Hindlimb muscle (tissue), 1 donor: ENCODE measurements around the gene CD80. TPM values are rescaled to one million over a fixed set of nuclear protein-coding genes. Genes with fewer than 3 reads are reported as not detected.
"Not testable (repeated sequence)": the region's sequence is repeated elsewhere in the genome, so short reads cannot be mapped to it uniquely, and the experiment has no call there.

Source experiments
- DNase-seq: peaks from one replicate; pipeline ENCODE4 v3.0.0-alpha.2; 2013
- polyA plus RNA-seq: library from polyadenylated mRNA; unstranded; fragments of 120-200 nt; gene quantifications from one replicate; pipeline ENCODE4 v1.2.1, GENCODE V29; 2013; ENCODE audit not compliant: insufficient read length

CD80 gene
- polyA plus RNA-seq, 1 donor, result not detected

DNA sequence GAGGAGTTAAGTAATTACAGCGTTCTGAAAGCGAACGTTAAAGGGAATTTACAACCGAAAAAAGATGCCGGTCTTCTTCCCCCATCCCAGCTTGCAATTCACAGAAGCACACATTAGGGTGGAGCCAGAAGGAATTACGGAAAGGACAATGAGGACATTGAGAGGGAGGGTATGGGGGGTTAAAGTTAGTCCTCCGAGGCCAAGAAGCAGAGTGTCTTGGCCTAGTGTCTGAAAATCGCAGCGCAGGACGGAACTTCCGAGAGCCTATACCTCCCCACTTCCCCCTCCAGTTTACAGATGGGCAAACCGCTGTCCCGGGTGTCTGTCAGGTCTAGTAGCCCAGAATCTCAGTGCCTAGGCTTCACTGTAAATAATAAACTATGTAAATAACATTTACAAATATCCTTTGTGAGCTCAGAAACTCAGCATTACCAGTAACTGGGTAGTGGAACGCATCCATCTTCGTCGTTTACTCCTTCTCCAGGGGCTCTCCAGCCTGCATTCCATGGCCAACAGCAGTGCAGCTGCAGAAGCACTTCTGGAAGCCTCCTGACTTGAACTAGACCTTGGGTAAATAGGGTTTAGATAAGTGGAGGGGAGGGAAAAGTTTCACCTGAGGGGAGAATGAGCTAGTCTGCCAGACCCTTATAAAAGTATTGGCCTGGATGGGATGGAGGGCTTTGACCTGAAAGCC, 20.8 kb upstream of the CD80 start:
- peak; percentile 70 for DNase-seq

DNA sequence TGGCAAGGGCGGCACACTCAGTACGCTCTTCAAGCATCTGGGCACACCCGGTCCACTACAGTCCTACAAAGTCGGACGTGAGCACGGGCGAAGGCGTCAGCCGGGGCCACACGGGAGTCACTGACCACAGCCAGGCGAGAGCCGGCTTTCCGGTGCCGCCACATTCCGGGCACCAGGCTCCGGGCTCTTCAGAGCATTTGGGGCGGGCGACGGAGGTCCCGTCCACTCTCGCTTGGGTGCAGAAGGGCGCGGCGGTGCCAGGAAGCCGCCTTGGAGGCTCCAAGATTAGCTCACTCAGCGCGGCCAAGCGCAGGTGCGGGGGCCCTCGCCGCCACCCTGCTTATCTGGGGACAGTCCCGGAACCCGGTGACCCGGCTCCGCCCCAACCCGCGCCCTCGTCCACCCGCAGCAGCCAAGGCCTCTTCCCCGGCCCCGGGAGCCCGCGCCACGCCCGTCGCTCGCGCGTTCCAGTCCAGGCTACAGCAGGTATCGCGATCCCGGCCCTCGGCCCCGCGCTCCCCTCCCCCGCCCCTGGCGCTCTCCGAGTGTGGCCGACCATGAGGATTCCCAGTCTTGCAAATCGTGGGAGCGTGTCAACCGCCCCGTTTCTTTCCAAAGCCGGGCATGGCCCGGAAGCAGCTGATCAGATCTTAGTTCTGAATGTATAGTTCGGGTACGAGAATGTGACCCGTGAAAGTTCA, 20.1 kb upstream of the CD80 start, which contains the start of gene ADPRH:
ADPRH (plus strand) TSS at position 127 of the 701 bp plus-strand sequence. CDS start 2,678 bp downstream, outside the sequence.
- peak; percentile 82 for DNase-seq

DNA sequence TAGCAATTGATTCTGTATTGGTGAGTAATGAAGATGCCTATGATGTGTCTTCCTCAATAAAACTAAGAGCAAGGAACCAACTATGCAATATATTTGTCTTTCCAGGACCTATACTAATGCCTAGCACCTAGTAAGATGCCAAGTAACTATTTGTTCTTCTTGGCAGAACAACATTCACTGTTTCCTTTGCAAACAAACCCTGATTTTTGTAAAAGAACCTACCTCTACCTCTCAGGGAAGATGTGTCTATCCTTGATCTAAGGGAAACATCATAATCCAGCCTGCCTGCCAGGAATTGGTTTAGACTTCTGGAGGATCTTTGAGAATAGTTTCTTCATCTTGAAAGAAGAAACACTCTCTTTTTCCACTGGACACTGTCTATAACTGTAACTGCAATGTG, 16.1 kb upstream of the CD80 start:
- no peak for DNase-seq

DNA sequence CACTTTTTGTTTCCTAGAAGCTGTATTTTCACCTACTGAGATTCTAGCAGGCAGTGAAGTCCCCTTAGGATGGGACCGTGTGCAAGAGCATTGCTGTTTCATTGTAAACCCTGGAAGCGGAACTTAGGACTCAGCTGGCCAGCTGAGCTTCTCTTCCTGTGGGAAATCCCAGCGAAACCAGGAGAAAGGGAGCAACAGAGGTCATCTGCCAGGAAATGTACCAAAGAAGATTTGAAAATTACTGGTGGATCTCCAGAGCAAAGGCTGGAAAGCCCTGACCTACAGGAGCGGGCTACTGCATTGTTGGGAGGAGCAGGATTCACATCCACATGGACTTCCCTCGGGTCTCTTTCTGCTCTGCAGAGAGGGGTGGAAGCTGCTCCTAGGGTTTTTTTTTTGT, 12.3 kb upstream of the CD80 start:
- no peak for DNase-seq

DNA sequence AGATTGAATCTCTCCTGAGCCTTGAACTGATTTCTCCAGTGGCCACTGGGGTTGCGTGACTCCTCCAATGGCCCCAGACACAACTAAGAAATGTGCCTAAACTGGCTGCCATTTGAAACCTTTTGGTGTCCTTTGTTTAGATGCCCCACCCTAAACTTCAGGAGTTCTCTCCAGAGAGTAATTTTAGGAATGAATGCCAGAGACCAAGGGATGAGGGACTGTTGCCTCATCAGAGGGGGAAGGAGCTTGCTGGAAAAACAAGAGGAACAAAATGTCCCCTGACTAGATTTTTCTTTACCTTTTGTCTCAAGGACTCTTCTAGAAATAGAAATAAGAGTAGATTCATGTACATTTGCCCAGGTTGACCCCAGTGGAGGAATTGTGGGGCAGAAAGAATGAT, 11.8 kb upstream of the CD80 start:
- DNase-seq, result no peak

DNA sequence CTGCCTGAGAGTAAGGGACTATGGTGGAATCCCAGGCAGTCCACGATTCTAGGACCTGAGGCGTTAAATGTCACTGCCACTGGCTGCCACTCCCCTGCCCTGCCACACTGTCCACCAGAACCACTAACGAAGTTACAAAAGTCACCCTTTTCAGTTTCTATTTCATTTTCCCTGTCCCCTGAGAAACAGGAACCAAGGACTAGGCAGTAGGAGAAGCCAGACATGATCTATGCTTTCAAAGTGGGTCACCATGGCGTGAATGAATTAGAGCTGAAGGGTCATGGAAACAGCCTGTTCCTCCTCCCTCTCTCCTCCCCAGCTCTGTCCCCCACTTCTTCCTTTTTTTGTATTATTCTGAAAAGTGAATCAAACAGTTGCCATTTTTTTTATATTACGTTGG, 10.8 kb upstream of the CD80 start:
- DNase-seq, result no peak

DNA sequence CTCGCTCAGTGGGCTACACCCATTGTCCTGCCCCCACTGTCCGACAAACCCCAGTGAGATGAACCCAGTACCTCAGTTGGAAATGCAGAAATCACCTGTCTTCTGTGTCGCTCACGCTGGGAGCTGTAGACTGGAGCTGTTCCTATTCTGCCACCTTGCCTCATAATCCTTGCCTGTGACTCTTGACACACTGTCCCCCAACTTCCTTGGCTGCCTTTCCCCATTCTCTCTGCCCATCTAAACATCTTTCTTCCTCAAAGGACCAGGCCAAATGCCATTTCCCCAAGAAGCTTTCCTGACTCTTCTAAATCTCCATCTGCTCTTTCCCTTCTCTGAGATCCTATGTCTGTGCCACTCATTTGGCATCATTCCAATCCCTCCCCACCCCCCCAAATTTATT, 9.7 kb upstream of the CD80 start:
- DNase-seq, result no peak

DNA sequence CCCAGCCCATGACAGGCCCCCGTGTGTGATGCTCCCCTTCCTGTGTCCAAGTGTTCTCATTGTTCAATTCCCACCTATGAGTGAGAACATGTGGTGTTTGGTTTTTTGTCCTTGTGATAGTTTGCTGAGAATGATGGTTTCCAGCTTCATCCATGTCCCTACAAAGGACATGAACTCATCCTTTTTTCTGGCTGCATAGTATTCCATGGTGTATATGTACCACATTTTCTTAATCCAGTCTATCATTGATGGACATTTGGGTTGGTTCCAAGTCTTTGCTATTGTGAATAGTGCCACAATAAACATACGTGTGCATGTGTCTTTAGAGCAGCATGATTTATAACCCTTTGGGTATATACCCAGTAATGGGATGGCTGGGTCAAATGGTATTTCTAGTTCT, 3.9 kb upstream of the CD80 start:
- DNase-seq, result not testable (repeated sequence)

DNA sequence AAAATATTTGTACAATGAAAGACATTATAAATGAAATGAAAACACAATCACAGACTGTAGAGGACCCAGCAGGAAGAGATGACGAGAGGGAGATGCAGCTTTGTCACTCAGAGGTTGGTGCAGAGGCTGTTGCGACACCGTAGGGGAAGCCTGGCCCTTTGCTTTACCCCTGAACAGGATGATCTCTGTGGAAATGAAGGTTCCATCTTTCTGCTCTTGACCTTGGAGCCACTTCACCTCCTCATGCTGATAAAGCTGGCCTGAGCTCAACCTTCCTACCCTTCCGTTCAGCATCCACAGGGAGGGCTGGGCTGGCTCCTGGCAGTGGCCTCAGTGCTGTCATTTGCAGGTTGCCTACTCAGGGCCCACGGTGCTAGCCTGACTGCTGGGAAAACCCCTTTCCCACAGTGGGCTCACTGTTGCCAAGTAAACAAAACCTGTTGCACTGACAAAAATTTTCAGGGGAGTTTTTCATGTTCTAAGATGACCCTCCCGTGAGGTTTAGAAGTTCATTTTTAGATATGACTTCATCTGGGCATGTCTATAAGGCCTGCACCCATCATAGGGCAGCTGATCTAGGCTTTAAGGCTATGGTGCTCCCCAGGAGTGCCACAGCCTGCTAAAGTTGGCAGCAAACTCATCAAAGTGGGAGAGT, 3.0 kb upstream of the CD80 start:
- DNase-seq, result no peak

DNA sequence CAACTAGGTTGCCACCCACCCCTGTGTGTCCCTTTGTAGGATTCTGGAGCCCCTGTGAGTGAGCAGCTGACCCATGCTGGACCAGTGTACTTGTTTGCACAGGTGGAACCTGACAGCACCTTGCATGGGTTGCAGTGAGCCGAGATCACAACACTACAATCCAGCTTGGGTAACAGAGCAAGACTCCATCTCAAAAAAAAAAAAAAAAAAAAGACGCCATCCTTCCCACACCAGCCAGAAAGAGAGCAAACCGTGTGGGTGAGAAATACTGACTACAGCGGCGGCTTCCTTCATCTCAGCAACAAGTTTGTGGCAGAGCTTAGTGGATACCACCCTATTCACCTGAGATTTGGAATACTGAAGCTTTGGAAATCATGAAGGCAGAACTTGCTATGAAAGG, 746 bp upstream of the CD80 start:
- DNase-seq, result no peak

DNA sequence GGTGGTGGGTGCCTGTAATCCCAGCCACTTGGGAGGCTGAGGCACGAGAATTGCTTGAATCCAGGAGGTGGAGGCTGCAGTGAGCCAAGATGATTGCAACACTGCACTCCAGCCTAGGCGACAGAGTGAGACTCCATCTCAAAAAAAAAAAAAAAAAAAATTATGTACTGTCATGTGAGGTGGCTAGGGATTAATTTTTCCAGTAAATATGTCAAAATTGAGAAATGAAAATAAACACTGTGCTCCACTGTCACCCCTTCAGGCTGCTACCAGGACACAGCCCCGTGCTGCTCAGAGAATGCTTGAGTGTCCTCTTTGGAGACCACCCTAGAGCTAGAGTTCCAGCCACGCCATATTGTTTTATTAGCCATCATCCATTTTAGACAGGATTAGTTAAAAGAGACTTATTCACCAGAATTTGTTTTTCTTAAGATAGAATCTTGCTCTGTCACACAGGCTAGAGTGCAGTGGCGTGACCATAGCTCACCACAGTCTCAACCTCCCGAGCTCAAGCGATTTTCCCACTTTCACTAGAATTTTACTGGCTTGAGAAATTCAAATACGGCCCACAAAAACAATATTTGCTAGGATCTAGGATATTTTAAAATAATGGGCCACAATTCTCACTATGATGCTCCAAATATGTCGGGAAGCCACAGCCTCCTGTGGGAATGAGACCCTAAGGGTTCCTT, 642 bp downstream of the CD80 start:
- DNase-seq, result no peak

DNA sequence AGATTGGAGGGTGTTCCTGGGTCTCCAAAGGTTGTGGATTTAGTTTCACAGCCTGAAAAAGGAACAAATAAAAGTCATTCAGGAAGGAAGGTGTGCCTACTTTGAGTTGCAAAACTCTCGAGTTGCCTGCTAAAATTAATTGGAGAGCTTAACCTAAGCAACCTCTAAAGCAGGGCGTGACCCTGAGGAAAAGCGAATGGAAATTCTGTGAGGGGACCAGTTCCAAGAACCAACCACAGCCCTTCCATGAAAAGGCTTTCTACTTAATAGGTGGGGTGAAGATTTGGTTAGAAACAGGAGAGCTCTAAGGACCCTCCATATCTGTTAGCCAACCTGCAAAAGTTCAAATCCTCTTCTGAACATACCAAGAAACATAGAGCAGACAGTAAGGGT, 1.5 kb downstream of the CD80 start:
- DNase-seq, result no peak

DNA sequence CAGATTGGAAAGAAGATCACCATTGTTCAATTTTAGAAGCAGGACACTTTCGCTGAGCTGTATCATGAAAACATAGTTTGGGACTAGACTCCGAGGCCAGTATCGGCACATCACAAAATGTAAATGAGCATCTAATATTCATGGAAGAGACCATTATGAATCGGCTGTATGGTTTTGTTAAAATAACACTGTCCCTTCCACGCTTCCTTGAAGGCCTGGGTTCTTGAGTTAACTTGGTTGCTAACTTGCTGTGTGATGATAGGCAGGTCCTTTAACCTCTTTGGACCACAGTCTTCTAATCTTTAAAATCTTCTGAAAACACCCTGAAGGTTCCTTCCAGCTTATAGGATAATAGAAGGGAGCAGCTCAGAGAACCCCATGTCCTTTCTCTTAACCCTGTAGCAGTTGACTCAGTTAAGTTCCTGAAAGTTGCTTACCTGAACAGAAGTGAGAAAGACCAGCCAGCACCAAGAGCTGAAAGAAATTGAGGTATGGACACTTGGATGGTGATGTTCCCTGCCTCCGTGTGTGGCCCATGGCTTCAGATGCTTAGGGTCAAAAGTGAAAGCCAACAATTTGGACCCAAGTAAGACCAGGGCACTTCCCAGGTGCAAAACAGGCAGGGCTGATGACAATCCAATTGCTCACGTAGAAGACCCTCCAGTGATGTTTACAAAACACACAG, 2.1 kb downstream of the CD80 start:
- DNase-seq, result no peak

DNA sequence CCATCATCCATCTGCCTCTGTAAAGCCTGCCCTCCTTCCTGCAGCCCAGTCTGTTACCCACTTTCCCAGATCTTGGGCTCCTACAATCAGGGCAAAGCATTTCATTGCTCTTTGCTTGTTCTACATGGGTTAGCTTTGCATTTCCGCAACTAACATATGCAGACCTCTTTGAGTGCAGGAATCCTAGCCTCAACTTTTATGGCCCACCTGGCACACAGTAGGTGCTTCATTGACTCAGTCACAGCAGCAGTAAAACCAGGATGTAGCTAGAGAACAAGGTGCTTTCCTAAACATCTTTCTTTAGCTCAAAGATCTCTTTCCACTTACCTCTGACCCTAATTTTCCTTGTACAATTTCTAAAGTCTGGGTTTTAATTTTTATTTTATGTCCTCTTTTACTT, 3.5 kb downstream of the CD80 start:
- DNase-seq, result no peak

DNA sequence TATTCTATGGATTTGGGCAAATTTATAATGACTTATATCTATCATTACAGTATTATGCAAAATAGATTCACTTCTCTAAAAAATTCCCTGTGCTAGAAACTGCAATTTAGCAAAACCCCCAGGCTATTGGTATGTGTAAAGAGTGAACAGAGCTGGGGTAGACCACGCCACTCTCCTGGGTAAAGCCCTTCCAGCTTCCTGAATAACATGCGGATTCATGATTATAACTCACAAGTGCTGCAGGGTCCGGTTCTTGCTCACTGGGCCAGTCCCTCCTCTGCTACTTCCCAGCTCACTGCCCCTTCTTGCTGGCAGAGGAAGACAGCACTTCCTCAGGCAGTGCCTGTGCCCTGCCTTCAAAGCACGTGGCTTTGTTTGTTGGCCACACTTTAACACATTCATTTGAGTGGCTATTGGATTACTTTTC, 4.1 kb downstream of the CD80 start:
- no peak for DNase-seq

DNA sequence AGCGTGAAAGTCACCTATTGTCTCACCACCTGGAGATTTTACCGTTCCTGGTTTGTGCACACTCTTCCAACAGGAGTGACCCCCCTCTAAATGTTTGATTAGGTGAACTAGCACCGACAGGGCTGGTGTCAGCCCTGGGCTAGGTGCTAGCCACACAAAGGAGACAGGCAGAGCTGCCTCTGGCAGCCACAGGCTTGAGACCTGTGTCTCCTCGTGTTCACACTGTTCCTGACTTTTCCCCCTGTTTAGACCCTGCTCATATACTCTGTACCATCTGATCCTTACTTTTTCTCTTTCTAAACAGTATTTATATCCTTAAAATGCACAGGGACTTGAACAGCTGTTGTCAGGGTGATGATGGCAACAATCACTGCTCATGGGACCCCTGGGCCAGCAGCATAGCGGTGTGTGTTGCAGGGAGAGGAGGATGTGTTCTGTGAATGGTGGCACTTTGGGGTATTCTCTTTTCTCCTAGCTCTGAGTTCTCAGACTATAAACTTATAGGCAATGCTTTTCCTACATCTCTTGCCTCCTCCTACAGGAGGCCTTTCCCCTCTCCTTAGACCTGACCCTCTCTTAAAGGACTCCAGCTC, 5.5 kb downstream of the CD80 start:
- no peak for DNase-seq

DNA sequence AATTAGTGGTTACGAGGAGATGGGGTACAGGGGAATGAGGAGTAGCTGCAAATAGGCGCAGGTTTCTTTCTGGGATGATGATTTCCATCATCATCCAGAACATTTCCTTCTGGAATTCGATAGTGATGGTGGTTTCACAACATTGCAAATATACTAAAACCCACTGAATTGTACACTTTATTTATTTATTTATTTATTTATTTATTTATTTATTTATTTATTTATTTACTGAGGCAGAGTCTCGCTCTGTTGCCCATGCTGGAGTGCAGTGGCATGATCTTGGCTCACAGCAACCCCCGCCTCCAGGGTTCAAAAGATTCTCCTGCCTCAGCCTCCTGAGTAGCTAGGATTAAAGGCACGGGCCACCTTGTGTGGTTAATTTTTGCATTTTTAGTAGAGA, 6.5 kb downstream of the CD80 start:
- not testable (repeated sequence) for DNase-seq

DNA sequence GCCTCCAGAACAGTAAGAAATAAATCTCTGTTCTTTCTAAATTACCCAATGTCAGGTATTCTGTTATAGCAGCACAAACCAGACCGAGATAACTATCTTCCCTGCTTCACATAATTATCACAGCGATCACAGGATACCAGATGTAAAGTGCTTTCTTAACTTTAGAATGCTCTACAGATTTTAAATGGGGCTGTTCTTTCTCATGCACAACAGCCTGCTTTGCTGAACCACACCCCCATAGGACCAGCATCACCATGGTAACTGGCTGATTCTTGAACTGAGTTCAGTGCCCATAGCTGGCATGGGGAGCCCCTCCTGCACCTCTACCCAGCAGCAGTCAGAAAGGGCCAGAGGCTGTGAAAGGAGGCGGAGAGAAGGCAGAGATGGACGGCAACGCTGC, 7.8 kb downstream of the CD80 start:
- no peak for DNase-seq

DNA sequence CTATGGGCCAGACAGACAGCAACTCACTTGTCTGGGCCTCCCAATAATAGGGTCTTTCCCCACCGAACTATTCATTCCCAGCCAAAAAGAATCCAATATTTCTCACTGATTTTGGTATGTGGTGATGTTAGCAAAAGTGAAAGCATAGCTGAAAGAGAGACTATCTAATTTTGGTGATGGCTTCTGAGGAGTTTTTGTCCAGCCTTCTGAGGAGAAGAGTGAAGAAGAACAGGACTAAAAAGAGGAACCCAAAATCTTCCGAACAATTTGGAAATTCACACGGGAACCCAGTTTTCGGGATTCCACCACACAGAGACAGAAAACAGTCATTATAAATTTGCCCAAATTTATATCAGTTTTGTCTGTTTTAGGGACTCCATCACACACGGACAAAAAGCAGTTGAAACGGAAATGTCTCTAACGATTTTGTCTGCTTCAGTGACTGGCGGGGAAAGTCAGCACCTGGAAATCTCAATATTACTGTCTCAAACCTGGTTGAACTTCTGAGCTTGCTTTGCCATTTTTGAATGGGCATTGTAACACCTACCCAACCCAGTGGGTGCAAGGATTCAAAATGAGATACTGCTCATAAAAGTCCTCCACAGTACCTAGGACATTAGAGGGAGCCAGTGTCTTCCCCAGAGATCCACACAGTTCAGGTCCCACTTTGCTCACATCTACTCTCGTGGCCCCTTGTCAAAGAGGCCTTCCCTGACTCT, 9.1 kb downstream of the CD80 start:
- DNase-seq, result no peak

DNA sequence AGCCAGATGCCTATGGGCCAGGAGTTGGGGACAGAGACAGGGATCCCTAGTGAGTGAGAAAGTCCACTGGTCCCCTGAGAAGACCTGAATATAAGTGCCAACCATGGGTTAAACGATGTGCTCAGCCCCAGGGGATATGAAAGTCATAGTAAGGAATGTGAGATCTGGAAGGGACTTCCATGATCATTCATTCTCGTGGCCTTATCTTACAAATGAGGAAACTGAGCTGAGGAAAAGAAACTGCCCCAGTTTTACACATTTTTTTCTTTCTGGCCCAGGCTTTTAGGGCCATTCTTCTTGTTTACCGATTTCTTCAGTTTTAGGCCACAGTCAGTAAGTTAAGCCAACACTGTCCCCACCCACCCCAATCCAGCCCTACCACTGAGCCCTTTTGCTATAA, 11.1 kb downstream of the CD80 start:
- no peak for DNase-seq

DNA sequence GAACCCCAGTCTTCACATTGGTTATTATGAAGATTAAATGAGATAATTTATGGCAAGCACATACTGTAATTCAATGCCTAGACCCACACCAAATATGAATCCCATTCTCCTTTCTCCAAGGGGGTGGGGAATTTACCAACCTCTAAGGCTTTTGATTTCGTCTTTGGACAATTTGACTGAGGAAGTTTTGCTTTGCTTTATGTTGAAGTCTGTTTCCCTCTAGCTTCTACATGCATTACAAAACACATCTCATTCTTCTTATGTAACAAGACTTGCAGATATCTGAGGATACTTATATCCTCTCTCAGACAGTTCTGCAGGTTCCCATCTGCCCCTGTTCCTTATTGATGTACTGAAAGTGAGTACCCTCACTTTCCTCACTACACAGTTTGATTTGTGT, 12.2 kb downstream of the CD80 start:
- DNase-seq, result no peak

DNA sequence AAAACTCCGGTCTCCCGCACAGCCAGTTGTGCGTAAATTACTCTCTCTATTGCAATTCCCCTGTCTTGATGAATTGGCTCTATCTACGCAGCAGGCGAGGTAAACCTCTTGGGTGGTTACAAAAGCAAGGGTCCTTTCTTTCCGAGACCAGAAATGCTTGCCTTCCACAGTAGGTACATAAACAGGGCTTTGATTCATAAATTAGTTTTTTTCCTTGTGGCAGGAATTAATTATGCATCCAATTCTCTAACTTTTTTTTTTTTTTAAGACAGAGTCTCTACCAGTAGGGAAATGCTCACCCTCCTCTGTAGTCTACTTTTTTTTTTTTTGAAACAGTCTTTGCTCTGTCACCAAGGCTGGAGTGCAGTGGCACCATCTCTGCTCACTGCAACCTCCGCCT, 16.3 kb downstream of the CD80 start:
- DNase-seq, result no peak
